Activated T-cell treated with anti-CD3 and anti-CD28 coated beads, Interleukin-2, amount 50 U/mL, for 1 hour (primary cell): ENCODE measurements around the gene MPHOSPH8.
"Not testable (repeated sequence)": the region's sequence is repeated elsewhere in the genome, so short reads cannot be mapped to it uniquely, and the experiment has no call there.

ENCODE experiments used
- DNase-seq: peaks from one replicate; pipeline ENCODE4 v3.0.0-alpha.2; 2020

MPHOSPH8 gene

GRCh38 chr13:19691447-19691846 is 58.0 kb downstream of the MPHOSPH8 start:
- not testable (repeated sequence) for DNase-seq

- no peak for DNase-seq
Observed at GRCh38 chr13:19695428-19695827, 62.0 kb downstream of the MPHOSPH8 start.

GRCh38 chr13:19695829-19696228 is 62.4 kb downstream of the MPHOSPH8 start:
- no peak for DNase-seq

DNA sequence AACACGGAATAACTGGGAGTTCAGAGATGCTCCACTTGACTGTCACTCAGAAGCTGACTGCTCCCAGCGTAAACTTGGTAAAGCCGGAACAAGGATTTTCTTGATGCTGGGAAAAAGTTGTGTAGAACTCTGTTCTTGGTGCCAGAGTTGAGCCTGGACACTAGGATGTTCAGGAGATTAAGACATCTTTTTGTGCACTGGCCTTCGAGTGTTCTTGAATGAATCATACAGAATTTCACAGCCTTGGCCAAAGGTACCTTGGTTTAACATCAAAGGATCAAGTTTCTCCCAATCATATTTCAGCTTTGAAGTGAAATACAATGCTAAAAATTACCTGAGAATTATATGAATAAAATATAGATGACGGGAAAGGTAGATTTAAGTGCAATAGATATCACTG is 67.5 kb downstream of the MPHOSPH8 start:
- DNase-seq, result not testable (repeated sequence)

DNA sequence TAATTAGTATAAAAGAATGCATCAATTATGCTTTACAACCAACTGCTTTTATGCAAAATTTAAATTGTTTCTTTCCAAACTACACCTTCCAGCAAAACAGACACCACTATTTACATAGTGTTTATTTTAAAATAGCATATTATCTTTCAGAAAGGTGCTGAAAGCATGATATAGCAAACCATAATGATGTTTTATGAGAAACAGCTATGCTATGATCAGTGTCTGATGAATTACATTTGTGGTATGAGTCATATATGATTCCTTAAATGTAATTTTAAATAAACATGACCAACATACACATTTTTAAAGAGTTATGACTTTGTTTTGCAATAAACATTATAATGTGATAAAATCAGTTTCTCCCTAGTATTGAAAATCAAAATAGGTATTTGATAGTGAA is 68.2 kb downstream of the MPHOSPH8 start:
- DNase-seq, result not testable (repeated sequence)

GRCh38 chr13:19704256-19704655 is 70.8 kb downstream of the MPHOSPH8 start:
- not testable (repeated sequence) for DNase-seq

GRCh38 chr13:19709039-19709438 is 75.6 kb downstream of the MPHOSPH8 start:
- DNase-seq, result not testable (repeated sequence)

DNA sequence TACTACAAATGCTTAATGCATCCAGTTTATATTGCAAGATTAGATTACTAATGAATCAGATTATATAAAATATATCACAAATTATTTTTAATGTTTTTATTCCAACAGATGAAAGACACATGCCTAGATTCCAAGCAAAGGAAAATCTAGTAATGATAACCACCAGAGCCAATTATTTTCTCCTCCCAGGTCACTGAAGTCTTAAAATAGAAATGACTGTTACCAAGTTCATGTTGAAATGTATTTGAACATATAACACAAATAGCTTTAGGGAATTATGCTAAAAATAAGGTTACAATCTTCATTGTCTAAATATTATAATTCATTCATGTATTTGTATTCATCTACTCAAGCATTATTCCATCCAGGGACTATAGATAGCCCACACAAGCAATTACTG is 76.3 kb downstream of the MPHOSPH8 start:
- not testable (repeated sequence) for DNase-seq

DNA sequence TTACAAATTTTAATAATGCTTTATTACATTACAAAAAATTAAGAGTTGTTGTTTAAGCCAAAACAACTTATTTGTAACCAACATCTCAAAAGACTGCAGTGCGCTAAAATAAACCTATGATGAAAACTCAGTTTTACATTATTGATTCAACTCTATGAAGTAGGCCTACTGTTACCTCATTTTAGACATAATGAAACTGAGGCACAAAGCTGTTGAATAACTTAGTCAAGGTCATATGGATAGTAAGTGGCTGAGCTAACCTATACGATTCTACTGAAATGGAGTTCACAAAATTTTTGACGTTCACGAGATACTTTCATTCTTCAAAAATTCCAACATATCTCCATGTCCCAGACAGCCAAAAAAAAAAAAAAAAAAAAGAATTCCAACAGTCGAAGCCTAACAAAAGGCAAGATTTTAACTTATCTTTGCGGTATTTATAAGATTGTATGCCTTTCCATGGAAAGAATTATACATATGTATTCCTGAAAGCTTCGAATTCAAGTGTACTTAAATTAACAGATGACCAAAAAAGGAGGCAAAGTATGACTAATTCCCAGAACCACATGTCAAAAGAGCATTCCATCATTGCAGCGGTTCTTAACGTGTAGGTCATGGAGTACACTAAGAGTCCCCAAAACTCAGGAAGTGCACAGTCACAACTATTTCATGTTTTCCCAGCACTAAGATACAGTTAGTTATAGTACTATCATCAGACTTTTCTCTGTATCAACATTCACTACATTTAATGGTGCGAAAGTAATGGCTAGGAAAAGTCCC is 79.9 kb downstream of the MPHOSPH8 start:
- DNase-seq, result no peak

- DNase-seq, result no peak
Observed at GRCh38 chr13:19720039-19720438, 86.6 kb downstream of the MPHOSPH8 start.
